GM10266 (cell line): ENCODE results near the gene HSD17B4.
A peak's percentile ranks its signal among the peaks of the same experiment; 100 is the strongest.

Source experiments
- DNase-seq: peaks from one replicate; pipeline ENCODE4 v3.0.0; 2012; ENCODE audit errors: extremely low spot score
- TF ChIP-seq, protein P1 (sequence below): IDR thresholded peaks from 2 replicates; pipeline ENCODE4 v1.5.1; 2012; ENCODE audit warnings: mild to moderate bottlenecking, low read depth; ENCODE audit not compliant: control insufficient read depth, insufficient read depth; ENCODE audit errors: missing control alignments

HSD17B4 gene

GRCh38 chr5:119541716-119542115 is 89.4 kb downstream of the HSD17B4 start:
- DNase-seq, result no peak

GRCh38 chr5:119551819-119552218 is 99.5 kb downstream of the HSD17B4 start:
- no peak for DNase-seq
- TF ChIP-seq, protein P1, sequence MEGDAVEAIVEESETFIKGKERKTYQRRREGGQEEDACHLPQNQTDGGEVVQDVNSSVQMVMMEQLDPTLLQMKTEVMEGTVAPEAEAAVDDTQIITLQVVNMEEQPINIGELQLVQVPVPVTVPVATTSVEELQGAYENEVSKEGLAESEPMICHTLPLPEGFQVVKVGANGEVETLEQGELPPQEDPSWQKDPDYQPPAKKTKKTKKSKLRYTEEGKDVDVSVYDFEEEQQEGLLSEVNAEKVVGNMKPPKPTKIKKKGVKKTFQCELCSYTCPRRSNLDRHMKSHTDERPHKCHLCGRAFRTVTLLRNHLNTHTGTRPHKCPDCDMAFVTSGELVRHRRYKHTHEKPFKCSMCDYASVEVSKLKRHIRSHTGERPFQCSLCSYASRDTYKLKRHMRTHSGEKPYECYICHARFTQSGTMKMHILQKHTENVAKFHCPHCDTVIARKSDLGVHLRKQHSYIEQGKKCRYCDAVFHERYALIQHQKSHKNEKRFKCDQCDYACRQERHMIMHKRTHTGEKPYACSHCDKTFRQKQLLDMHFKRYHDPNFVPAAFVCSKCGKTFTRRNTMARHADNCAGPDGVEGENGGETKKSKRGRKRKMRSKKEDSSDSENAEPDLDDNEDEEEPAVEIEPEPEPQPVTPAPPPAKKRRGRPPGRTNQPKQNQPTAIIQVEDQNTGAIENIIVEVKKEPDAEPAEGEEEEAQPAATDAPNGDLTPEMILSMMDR, result no peak

More at GRCh38 chr5:119541716-119542115, 89.4 kb downstream of the HSD17B4 start:
- TF ChIP-seq, protein P1, result no peak

- DNase-seq, result no peak
- TF ChIP-seq, protein P1, result no peak
These were observed 102.3 kb downstream of the HSD17B4 start for GRCh38 chr5:119554597-119554996.

- no peak for DNase-seq
- TF ChIP-seq, protein P1, result no peak
These were observed 118.6 kb downstream of the HSD17B4 start for GRCh38 chr5:119570910-119571309.

GRCh38 chr5:119578937-119579336 is 126.6 kb downstream of the HSD17B4 start:
- peak; percentile 25 for DNase-seq
- TF ChIP-seq, protein P1, result peak; percentile 5

GRCh38 chr5:119582987-119583386 is 130.7 kb downstream of the HSD17B4 start:
- TF ChIP-seq, protein P1, result no peak
- DNase-seq, result no peak

- no peak for DNase-seq
These were observed 131.4 kb downstream of the HSD17B4 start for GRCh38 chr5:119583684-119584083.

More at GRCh38 chr5:119583684-119584083, 131.4 kb downstream of the HSD17B4 start:
- TF ChIP-seq, protein P1, result no peak
